HepG2 (cell line): ENCODE measurements around the gene UBXN6. TPM values are rescaled to one million over a fixed set of nuclear protein-coding genes. Genes with fewer than 3 reads are reported as not detected.

Experiments
- FOXA3 ChIP-seq: IDR thresholded peaks from 2 replicates; pipeline ENCODE4 v1.6.1; 2016; ENCODE audit warnings: missing genetic modification reagents, missing compliant biosample characterization
- HDAC2 ChIP-seq: sonication (generic); formaldehyde crosslinking; IDR thresholded peaks from 2 replicates; pipeline ENCODE4 v1.4.0; 2020; ENCODE audit warnings: missing genetic modification reagents
- MAZ ChIP-seq, 2 experiments: sonication (generic) in 1 of 2; formaldehyde crosslinking in 1 of 2; IDR thresholded peaks; 2 replicates each; pipeline versions ENCODE4 v1.5.0 to v1.6.1; 2012 to 2020; ENCODE audit warnings: low read depth in 2 of 2, mild to moderate bottlenecking in 2 of 2, borderline replicate concordance in 1 of 2, improper control_type of control experiment in 1 of 2, low read length in 1 of 2, missing genetic modification reagents in 1 of 2, moderate library complexity in 1 of 2
- MEF2D ChIP-seq: sonication (generic); formaldehyde crosslinking; IDR thresholded peaks from 2 replicates; pipeline ENCODE4 v1.5.1; 2020; ENCODE audit warnings: mild to moderate bottlenecking, missing genetic modification reagents
- MIER2 ChIP-seq: IDR thresholded peaks from 2 replicates; pipeline ENCODE4 v1.6.1; 2016; ENCODE audit warnings: missing biosample characterization, missing genetic modification reagents
- MXI1 ChIP-seq: IDR thresholded peaks from 3 replicates; pipeline ENCODE4 v1.6.1; 2012; ENCODE audit warnings: low read depth, low read length, inconsistent platforms, borderline replicate concordance
- PHF20 ChIP-seq: sonication (generic); formaldehyde crosslinking; IDR thresholded peaks from 2 replicates; pipeline ENCODE4 v1.5.0; 2020; ENCODE audit warnings: mild to moderate bottlenecking, missing genetic modification reagents
- SP5 ChIP-seq: IDR thresholded peaks from 2 replicates; pipeline ENCODE4 v1.6.1; 2016; ENCODE audit warnings: low read depth, borderline replicate concordance
- TSC22D2 ChIP-seq: sonication (generic); formaldehyde crosslinking; IDR thresholded peaks from 2 replicates; pipeline ENCODE4 v1.5.1; 2020; ENCODE audit warnings: missing genetic modification reagents, mild to moderate bottlenecking, borderline replicate concordance
- ZFX ChIP-seq: sonication (generic); formaldehyde crosslinking; IDR thresholded peaks from 2 replicates; pipeline ENCODE4 v1.4.0; 2020; ENCODE audit warnings: mild to moderate bottlenecking, low read depth, missing genetic modification reagents, moderate library complexity
- ZNF782 ChIP-seq: sonication (generic); formaldehyde crosslinking; IDR thresholded peaks from 2 replicates; pipeline ENCODE4 v1.4.0; 2020; ENCODE audit warnings: missing genetic modification reagents, mild to moderate bottlenecking, borderline replicate concordance
- polyA plus RNA-seq, 8 experiments: library from polyadenylated mRNA; depleted of rRNA in 3 of 8; stranded (reverse) in 7 of 8; unstranded in 1 of 8; fragments of >200 nt; fragmentation: Illumina TruSeq in 4 of 8; extraction: Trizol in 4 of 8; gene quantifications; 2 replicates each; pipeline versions ENCODE4 v1.2.1 to v1.2.3, GENCODE V29; 2011 to 2016; ENCODE audit warnings: low read depth in 4 of 8, missing spikeins in 1 of 8, mixed read lengths in 1 of 8; ENCODE audit not compliant: insufficient read depth in 1 of 8
- total RNA-seq, 5 experiments: library from RNA; depleted of rRNA; stranded (reverse); fragments of >200 nt; fragmentation: Illumina TruSeq; extraction: Trizol; gene quantifications; 2 replicates each; pipeline ENCODE4 v1.2.3, GENCODE V29; 2016; ENCODE audit warnings: low read depth in 1 of 5
- TF ChIP-seq, protein P1 (sequence below), 2 experiments: fragments of 450-650 bp in 1 of 2; sonication (generic) in 1 of 2; formaldehyde crosslinking in 1 of 2; IDR thresholded peaks; 2 replicates each; pipeline versions ENCODE4 v1.6.1 to v1.8.0; 2016 to 2022; ENCODE audit warnings: antibody characterized with exemption in 1 of 2, mild to moderate bottlenecking in 1 of 2, missing genetic modification reagents in 1 of 2
- TF ChIP-seq, protein P2 (sequence below): sonication (generic); formaldehyde crosslinking; IDR thresholded peaks from 2 replicates; pipeline ENCODE4 v1.4.0; 2020; ENCODE audit warnings: missing genetic modification reagents
- TF ChIP-seq, protein P3 (sequence below): IDR thresholded peaks from 2 replicates; pipeline ENCODE4 v1.6.1; 2012; ENCODE audit warnings: low read depth, low read length, improper control_type of control experiment

UBXN6 gene
- total and polyA plus RNA-seq, 2 of the 13 experiments (the other 11 are each of a cell fraction or from before 2014, with no cell fraction given), result 34.9 to 35.5 TPM

DNA sequence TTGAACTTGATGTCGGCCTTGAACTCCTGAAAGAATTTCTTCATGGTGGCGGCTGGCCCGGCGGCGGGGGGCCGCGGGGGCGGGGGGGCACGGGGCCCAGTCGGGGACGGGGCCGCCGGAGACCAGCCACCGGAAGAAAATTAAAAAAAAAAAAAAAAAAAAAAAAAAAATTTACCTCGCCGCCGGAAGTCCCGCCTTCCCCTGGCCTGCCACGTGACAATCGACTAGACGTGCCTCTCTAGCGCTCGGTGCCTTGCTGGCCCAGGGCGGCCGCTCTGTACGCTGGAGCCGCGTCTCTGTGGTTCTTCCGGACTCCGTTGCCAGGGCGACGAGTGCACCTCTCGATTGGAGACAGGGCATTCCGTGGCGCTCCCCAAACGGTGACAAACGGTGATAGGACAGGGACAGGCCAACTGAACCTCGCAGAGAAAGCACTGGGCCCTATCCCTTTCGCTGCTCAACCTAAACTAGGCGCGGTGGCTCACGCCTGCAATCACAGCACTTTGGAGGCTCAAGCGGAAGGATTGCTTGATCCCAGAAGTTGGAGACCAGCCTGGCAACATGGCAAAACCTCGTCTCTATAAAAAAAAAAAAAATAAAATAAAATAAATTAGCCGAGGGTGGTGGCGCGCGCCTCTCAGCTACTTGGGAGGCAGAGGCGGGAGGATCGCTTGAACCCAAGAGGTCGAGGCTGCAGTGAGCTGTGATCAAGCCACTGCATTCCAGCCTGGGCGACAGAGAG lies at the start of gene UBXN6 (continued):
- TF ChIP-seq, protein P1, sequence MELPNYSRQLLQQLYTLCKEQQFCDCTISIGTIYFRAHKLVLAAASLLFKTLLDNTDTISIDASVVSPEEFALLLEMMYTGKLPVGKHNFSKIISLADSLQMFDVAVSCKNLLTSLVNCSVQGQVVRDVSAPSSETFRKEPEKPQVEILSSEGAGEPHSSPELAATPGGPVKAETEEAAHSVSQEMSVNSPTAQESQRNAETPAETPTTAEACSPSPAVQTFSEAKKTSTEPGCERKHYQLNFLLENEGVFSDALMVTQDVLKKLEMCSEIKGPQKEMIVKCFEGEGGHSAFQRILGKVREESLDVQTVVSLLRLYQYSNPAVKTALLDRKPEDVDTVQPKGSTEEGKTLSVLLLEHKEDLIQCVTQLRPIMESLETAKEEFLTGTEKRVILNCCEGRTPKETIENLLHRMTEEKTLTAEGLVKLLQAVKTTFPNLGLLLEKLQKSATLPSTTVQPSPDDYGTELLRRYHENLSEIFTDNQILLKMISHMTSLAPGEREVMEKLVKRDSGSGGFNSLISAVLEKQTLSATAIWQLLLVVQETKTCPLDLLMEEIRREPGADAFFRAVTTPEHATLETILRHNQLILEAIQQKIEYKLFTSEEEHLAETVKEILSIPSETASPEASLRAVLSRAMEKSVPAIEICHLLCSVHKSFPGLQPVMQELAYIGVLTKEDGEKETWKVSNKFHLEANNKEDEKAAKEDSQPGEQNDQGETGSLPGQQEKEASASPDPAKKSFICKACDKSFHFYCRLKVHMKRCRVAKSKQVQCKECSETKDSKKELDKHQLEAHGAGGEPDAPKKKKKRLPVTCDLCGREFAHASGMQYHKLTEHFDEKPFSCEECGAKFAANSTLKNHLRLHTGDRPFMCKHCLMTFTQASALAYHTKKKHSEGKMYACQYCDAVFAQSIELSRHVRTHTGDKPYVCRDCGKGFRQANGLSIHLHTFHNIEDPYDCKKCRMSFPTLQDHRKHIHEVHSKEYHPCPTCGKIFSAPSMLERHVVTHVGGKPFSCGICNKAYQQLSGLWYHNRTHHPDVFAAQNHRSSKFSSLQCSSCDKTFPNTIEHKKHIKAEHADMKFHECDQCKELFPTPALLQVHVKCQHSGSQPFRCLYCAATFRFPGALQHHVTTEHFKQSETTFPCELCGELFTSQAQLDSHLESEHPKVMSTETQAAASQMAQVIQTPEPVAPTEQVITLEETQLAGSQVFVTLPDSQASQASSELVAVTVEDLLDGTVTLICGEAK (IDR thresholded peaks at IDR 0.05), result no peak
- TF ChIP-seq, protein P1 (CRISPR knock-in tag; IDR thresholded peaks at IDR 0.05), result peak; percentile 76; the same call in 1 of the 2 replicates
- TF ChIP-seq ZFX (peak; percentile 56), HDAC2 (CRISPR knock-in tag) (no peak; the same call in 1 of the 2 replicates), PHF20 (CRISPR knock-in tag) (peak; percentile 94), MXI1 (peak; percentile 90; the same call in 1 of the 3 replicates), MAZ (IDR thresholded peaks at IDR 0.05; ENCODE audit: borderline replicate concordance, low read depth, low read length) (no peak), MAZ (CRISPR knock-in tag; IDR thresholded peaks at IDR 0.05; ENCODE audit: low read depth) (no peak), SP5 (CRISPR knock-in tag) (0 out of 2 replicates have a peak, but pooled peaks have one; percentile 27), MEF2D (CRISPR knock-in tag) (peak; percentile 65; the same call in 1 of the 2 replicates), ZNF782 (CRISPR knock-in tag) (no peak), TSC22D2 (CRISPR knock-in tag) (peak; percentile 61; the same call in 1 of the 2 replicates), MIER2 (no peak), FOXA3 (peak; percentile 64)
- TF ChIP-seq, protein P2, sequence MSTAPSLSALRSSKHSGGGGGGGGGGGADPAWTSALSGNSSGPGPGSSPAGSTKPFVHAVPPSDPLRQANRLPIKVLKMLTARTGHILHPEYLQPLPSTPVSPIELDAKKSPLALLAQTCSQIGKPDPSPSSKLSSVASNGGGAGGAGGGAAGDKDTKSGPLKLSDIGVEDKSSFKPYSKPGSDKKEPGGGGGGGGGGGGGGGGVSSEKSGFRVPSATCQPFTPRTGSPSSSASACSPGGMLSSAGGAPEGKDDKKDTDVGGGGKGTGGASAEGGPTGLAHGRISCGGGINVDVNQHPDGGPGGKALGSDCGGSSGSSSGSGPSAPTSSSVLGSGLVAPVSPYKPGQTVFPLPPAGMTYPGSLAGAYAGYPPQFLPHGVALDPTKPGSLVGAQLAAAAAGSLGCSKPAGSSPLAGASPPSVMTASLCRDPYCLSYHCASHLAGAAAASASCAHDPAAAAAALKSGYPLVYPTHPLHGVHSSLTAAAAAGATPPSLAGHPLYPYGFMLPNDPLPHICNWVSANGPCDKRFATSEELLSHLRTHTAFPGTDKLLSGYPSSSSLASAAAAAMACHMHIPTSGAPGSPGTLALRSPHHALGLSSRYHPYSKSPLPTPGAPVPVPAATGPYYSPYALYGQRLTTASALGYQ (CRISPR knock-in tag), result 0 out of 2 replicates have a peak, but pooled peaks have one; percentile 27
- TF ChIP-seq, protein P3, sequence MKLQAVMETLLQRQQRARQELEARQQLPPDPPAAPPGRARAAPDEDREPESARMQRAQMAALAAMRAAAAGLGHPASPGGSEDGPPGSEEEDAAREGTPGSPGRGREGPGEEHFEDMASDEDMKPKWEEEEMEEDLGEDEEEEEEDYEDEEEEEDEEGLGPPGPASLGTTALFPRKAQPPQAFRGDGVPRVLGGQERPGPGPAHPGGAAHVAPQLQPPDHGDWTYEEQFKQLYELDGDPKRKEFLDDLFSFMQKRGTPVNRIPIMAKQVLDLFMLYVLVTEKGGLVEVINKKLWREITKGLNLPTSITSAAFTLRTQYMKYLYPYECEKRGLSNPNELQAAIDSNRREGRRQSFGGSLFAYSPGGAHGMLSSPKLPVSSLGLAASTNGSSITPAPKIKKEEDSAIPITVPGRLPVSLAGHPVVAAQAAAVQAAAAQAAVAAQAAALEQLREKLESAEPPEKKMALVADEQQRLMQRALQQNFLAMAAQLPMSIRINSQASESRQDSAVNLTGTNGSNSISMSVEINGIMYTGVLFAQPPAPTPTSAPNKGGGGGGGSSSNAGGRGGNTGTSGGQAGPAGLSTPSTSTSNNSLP, result 0 out of 2 replicates have a peak, but pooled peaks have one; percentile 53
